IPS DF 4.7 (cell line): ENCODE measurements around the gene GMPR2.
"Not testable (repeated sequence)": the region's sequence is repeated elsewhere in the genome, so short reads cannot be mapped to it uniquely, and the experiment has no call there.

Source experiments
- DNase-seq: peaks from one replicate; pipeline ENCODE4 v3.0.0-alpha.2; 2013; ENCODE audit warnings: low spot score; ENCODE audit errors: extremely low read depth

Gene GMPR2

GRCh38 chr14:24228902-24229301 lies 3.8 kb upstream of the GMPR2 start:
- no peak for DNase-seq

- DNase-seq = no peak
Observed at GRCh38 chr14:24231263-24232120, 1.2 kb upstream of the GMPR2 start.

GRCh38 chr14:24232121-24232644 lies 546 bp upstream of the GMPR2 start, which contains the start of gene NEDD8:
Gene NEDD8, minus strand, starts transcription at chr14:24232367. Its CDS starts 100 bp downstream, at chr14:24232267.
- no peak for DNase-seq

DNA sequence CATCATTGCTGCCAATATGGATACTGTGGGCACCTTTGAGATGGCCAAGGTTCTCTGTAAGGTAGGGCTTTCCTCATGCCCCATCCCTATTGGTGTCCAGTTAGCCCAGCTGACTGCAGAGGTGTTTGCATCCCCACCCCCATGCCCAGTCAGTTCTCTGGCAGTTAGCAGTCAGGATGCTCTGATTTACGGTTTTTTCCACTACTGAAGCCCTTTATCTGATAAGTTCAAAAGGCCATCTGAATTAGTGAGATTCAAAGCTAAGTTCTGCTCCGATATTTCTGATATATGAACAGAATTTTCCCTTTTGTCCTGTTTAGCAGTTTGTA lies 773 bp downstream of the GMPR2 start:
- DNase-seq = no peak

DNA sequence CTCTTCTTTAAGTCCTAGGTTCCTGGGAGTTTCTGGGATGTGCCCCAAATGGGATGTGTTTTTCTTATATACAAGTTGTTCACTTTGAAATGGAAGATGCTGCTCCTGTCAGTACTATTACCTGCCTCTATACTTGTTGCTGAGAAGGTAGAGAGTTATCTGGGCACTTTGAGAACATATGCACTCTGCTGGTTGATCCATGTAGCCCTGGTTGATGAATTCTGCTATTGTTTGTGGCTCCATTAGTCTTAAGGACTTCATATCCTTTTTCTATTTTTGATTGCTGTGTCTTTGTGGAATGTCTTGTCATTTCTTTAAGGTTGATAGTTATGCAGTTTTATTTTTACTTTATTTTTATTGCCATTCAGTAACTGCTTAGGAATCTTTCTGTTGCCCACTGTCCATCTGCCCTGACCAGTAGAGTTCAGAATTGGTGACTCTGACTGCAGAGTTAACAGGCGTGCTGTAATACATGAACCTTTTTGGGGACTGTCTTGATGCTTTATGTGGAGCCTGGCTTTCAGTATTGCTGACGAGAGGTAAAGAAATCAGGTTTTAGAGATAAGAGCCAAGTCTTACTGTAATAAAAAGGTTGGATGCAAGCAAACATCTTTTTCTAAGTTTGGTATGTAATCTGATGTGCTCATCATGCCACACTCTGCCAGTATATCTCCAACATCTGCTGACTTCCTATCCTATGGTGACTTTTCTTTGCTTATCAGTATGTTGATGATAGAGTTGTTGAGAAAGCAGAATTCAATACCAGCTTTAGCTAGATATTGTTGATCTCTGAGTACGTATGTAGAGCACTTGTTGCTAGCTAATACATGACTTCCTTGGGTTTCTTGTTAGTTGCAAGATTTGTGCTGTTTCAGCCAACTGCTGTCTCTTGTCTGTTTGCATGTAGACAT lies 1.6 kb downstream of the GMPR2 start:
- DNase-seq = no peak

- no peak for DNase-seq
Observed at GRCh38 chr14:24235804-24236688, 3.3 kb downstream of the GMPR2 start.

DNA sequence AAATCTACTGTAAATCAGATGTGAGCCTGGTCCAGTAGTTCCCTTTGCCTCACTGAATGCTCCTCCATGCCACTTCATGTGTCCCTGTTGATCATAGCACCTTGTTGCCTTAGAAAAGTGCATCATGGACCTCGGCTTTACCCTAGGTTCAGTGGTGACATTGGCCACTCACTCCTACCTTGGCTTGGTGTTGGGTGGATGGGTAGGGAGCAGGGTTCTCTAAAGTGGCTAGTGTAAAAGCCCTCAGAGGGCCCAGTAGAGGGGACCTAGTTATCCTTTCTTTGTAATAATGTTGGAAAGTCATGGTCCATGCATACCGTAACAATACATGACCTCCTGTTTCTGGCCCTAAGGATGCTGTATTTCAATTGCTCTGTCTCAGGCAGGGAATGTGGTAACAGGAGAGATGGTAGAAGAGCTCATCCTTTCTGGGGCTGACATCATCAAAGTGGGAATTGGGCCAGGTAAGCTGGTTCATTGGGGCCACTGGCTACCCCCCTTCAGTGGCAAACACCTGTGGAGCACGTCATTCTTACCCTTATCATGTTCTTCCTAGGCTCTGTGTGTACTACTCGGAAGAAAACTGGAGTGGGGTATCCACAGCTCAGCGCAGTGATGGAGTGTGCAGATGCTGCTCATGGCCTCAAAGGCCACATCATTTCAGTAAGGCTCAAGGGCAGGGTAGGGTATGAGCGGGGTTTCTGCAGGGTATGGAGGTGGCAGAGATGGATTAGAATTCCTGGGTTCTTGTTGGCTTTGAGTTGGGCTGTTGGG lies 4.1 kb downstream of the GMPR2 start:
- DNase-seq = no peak

DNA sequence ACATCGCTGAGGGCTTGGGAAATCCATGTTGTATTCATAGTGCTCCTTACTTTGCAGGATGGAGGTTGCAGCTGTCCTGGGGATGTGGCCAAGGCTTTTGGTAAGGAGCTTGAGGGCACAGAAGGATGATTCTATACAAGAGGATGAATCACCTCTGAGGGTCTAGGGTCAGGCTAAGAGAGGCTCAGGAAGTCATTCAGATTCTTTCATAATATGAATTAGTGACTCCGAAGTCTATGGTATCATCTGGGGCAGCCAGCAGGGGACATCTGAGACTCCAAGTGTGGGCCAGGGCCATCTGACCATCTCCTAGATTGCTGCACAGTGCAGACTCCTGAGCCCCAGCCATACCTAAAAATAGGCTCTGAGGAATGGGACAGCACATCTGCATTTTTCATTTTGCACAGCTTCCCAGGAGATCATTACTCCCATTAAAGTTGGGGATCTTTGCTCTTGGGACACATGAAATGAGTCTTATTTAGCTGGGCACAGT lies 4.8 kb downstream of the GMPR2 start:
- DNase-seq = no peak

DNA sequence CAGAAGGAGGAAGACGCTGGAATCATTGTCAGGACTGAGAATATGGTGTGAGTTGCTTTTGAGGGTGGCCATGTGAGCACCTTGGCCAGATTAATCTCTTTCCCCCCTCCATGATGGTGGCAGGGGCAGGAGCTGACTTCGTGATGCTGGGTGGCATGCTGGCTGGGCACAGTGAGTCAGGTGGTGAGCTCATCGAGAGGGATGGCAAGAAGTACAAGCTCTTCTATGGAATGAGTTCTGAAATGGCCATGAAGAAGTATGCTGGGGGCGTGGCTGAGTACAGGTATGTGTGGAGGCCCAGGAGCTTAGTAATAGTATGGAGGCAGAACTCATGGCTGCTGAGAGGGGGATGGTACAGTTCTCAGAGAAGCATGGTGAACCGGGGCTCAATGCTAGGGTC lies 5.4 kb downstream of the GMPR2 start:
- no peak for DNase-seq

- no peak for DNase-seq
Observed at GRCh38 chr14:24238527-24239037, 5.9 kb downstream of the GMPR2 start.

DNA sequence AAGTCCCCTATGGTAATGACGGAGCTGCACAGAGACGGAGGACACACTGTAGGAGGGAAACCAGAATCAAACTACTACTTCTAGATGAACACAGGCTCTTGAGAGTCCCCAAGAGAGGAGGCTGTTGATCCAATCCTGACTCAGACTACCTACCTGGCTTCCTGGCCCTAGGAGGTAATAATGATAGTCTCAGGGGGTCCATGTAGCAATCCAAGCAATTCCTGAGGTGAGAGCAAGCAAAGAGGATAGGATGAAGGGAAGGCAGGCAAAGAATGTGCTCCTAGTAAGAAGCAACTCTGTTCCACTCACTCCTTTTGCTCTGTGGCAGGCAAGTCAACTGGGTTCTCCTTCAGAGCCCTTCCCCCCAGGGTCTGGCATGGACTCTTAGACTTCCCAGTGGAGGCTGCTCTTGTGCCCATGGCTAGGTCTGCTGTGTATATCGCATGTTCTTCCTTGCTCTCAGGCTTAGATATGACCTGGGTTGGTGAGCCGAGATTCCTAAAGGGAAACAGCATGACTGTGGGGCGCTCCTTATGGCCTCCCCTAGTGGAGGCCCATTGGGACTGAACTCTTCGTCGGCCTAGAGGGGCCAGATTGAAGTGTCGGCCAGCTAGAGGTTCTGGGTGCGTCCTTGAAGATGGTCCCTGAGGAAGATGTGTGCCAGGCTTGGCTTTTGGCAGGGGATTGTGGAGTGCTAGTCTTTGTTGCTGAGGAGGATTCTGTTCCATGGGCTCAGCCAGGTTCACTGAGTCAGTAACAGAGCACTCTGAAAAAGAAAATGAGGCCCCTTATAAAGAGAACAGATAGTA lies 7.6 kb downstream of the GMPR2 start:
- DNase-seq = no peak

- DNase-seq = no peak
Observed at GRCh38 chr14:24241829-24242443, 9.2 kb downstream of the GMPR2 start.

- DNase-seq = no peak
Observed at GRCh38 chr14:24243336-24243836, 10.7 kb downstream of the GMPR2 start.

GRCh38 chr14:24245350-24245749 lies 12.6 kb downstream of the GMPR2 start:
- DNase-seq = not testable (repeated sequence)

- no peak for DNase-seq
Observed at GRCh38 chr14:24246765-24247212, 14.1 kb downstream of the GMPR2 start.

- DNase-seq = no peak
Observed at GRCh38 chr14:24247422-24247821, 14.7 kb downstream of the GMPR2 start.

DNA sequence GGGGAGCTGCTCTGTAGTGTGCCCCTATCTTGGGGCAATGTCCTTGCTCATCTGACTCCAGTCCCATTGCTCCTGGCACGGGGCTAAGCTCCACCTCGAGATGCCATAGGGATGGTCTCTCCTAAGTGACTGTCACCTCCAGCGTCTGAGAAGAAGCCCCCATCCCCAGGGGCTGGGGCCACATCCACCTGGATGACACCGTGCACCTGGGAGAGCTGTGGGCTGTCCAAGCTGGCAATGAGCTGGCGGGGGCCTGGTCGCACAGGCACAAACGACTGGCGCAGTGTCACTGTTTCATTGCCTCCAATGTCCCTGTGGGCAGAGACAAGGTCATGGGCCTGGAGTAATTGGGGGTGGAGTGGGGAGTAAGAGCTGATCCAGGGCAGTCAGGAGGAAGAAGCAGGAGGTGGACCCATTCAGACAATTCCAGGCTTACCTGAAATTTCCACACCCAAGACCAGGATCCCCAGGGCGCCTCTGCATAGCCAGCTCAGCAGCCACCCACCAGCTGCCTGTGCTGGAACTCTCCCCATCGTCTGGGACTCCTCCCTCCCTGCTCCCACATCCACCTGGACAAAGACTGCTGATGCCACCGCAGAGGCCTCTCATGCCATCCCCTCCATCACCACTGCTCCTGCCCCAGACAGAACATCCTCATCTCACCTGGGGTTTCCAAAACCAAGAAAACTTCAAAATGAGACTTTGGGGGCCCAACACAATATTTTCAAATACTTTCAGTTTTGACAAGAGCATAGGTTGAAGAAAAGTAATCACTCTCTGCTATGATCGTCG lies 16.7 kb downstream of the GMPR2 start:
- no peak for DNase-seq

GRCh38 chr14:24250354-24250753 lies 17.6 kb downstream of the GMPR2 start:
- DNase-seq = no peak
